Frontal cortex (tissue), 4 donors: Measurements from ENCODE around the gene SMOC2. TPM values are rescaled to one million over a fixed set of nuclear protein-coding genes. Genes with fewer than 3 reads are reported as not detected.

Experiments used
- DNase-seq, 2 donors: peaks; one replicate each; pipeline ENCODE4 v3.0.0; 2012; ENCODE audit warnings: low spot score in 2 of 2
- FAIRE-seq: peaks from 2 replicates; lab custom pipeline; 2012; peaks lifted over from hg19 to GRCh38; lab: Jason Lieb, UNC
- total RNA-seq: library from RNA; depleted of rRNA; stranded (reverse); fragments of >200 nt; gene quantifications from one replicate; pipeline ENCODE4 v1.2.3, GENCODE V29; 2014
- donor health status: control.
- donor health status: control.
- donor health status: control.

The SMOC2 gene
- total RNA-seq, 1 donor from 2014 or later = 4.9 TPM

GRCh38 chr6:168711666-168712300 is 270.8 kb downstream of the SMOC2 start:
- DNase-seq (no peak), FAIRE-seq (no peak)

GRCh38 chr6:168712993-168713392 is 272.0 kb downstream of the SMOC2 start:
- FAIRE-seq (no peak), DNase-seq (no peak)

- DNase-seq (no peak), FAIRE-seq (no peak)
Observed at GRCh38 chr6:168713839-168714238, 272.9 kb downstream of the SMOC2 start.

GRCh38 chr6:168714547-168715260 is 273.7 kb downstream of the SMOC2 start:
- no peak for DNase-seq
- no peak for FAIRE-seq

- FAIRE-seq (no peak), DNase-seq (no peak)
Observed at GRCh38 chr6:168715643-168716481, 274.9 kb downstream of the SMOC2 start.

- FAIRE-seq (no peak), DNase-seq (no peak)
Observed at GRCh38 chr6:168716581-168716980, 275.6 kb downstream of the SMOC2 start.

- DNase-seq (no peak), FAIRE-seq (no peak)
Observed at GRCh38 chr6:168717491-168717890, 276.5 kb downstream of the SMOC2 start.

Other genes starting within 250 kb of the SMOC2 start
- 2.9 TPM for gene DACT2, start 121.4 kb upstream of the SMOC2 start, total RNA-seq